IMR-90 (cell line): ENCODE measurements around the gene ALDH5A1. TPM values are rescaled to one million over a fixed set of nuclear protein-coding genes. Genes with fewer than 3 reads are reported as not detected.

Experiments
- ATAC-seq: fragments of 200-7000 bp; cut with Tn5 transposase; 2 replicates; pipeline ENCODE4 v1.9.1; 2020; ENCODE audit warnings: low read depth, mild to moderate bottlenecking, moderate library complexity
- BruUV-seq: library from RNA; stranded (reverse); fragments of 400-500 nt; replicated peaks from 2 replicates; lab custom pipeline; 2021; lab: Mats Ljungman, UMichigan
- CTCF ChIA-PET: fragments of 300-600 bp; formaldehyde crosslinking; extraction: SDS; loops from one replicate; lab custom pipeline; 2021; ENCODE audit warnings: antibody characterized with exemption; lab: Yijun Ruan, JAX
- POLR2A ChIA-PET: fragments of 300-600 bp; sonication (Branson Sonifier 250); formaldehyde crosslinking; loops from one replicate; lab custom pipeline; 2022; ENCODE audit warnings: antibody characterized with exemption; ENCODE audit not compliant: unreplicated experiment; lab: Charles Lee
- DNase-seq: peaks from one replicate; pipeline ENCODE4 v3.0.0; 2013
- H2AFZ ChIP-seq: replicated peaks from 2 replicates; pipeline ENCODE3; 2013; ENCODE audit warnings: low read length, mild to moderate bottlenecking; ENCODE audit not compliant: poor library complexity
- H2AK5ac ChIP-seq: 2 replicates; pipeline ENCODE4 v1.6.1; 2013; ENCODE audit warnings: low read depth, low read length, inconsistent platforms
- H2AK9ac ChIP-seq: replicated peaks from 2 replicates; pipeline ENCODE3; 2013; ENCODE audit warnings: mild to moderate bottlenecking, low read depth, low read length, moderate library complexity; ENCODE audit not compliant: poor library complexity
- H2BK120ac ChIP-seq: 2 replicates; pipeline ENCODE4 v1.6.1; 2013; ENCODE audit warnings: low read depth, low read length, inconsistent platforms
- H2BK15ac ChIP-seq: 3 replicates; pipeline ENCODE4 v1.6.1; 2013; ENCODE audit warnings: low read depth, low read length, inconsistent platforms
- H2BK20ac ChIP-seq: 2 replicates; pipeline ENCODE4 v1.6.1; 2013; ENCODE audit warnings: low read depth, mild to moderate bottlenecking, inconsistent platforms, low read length, moderate library complexity
- H2BK5ac ChIP-seq: 2 replicates; pipeline ENCODE4 v1.6.1; 2013; ENCODE audit warnings: mild to moderate bottlenecking, low read depth, low read length, inconsistent platforms; ENCODE audit not compliant: poor library complexity, severe bottlenecking
- H3K14ac ChIP-seq: replicated peaks from 2 replicates; pipeline ENCODE4 v1.6.1; 2013; ENCODE audit warnings: low read depth, low read length, inconsistent platforms
- H3K18ac ChIP-seq: 2 replicates; pipeline ENCODE4 v1.6.1; 2013; ENCODE audit warnings: low read depth, low read length, control low read depth
- H3K23ac ChIP-seq: 2 replicates; pipeline ENCODE4 v1.6.1; 2013; ENCODE audit warnings: low read depth, low read length, inconsistent platforms
- H3K27ac ChIP-seq: 2 replicates; pipeline ENCODE4 v1.5.1; 2013; ENCODE audit warnings: mild to moderate bottlenecking, control low read depth, low read length; ENCODE audit not compliant: insufficient read depth
- H3K27me3 ChIP-seq: 2 replicates; pipeline ENCODE4 v1.6.1; 2013; ENCODE audit warnings: low read length; ENCODE audit not compliant: control insufficient read depth, insufficient read depth
- H3K36me3 ChIP-seq: 2 replicates; pipeline ENCODE4 v1.6.1; 2013; ENCODE audit warnings: low read length, mixed read lengths; ENCODE audit not compliant: control insufficient read depth, insufficient read depth
- H3K4ac ChIP-seq: 2 replicates; pipeline ENCODE4 v1.6.1; 2013; ENCODE audit warnings: low read depth, low read length, inconsistent platforms
- H3K4me1 ChIP-seq: 2 replicates; pipeline ENCODE4 v1.6.1; 2013; ENCODE audit warnings: low read length, mixed read lengths; ENCODE audit not compliant: control insufficient read depth, insufficient read depth
- H3K4me2 ChIP-seq: 2 replicates; pipeline ENCODE4 v1.6.1; 2013; ENCODE audit warnings: low read depth, mild to moderate bottlenecking, control low read depth, low read length, moderate library complexity
- H3K4me3 ChIP-seq: 2 replicates; pipeline ENCODE4 v1.5.1; 2013; ENCODE audit warnings: low read depth, mild to moderate bottlenecking, control low read depth, low read length, moderate library complexity; ENCODE audit not compliant: insufficient read depth
- H3K56ac ChIP-seq: 2 replicates; pipeline ENCODE4 v1.6.1; 2013; ENCODE audit warnings: low read length, inconsistent platforms; ENCODE audit not compliant: insufficient read depth; ENCODE audit errors: extremely low read depth
- H3K79me1 ChIP-seq, 2 experiments: 2 replicates each; pipeline ENCODE4 v1.6.1; 2013; ENCODE audit warnings: low read length in 2 of 2, inconsistent platforms in 1 of 2, low read depth in 1 of 2
- H3K9ac ChIP-seq: 2 replicates; pipeline ENCODE4 v1.6.1; 2013; ENCODE audit warnings: low read depth, low read length, control low read depth
- H3K9me1 ChIP-seq: 2 replicates; pipeline ENCODE4 v1.6.1; 2013; ENCODE audit warnings: low read length, inconsistent platforms; ENCODE audit not compliant: insufficient read depth
- H3K9me3 ChIP-seq: 2 replicates; pipeline ENCODE4 v1.6.1; 2013; ENCODE audit warnings: low read length; ENCODE audit not compliant: control insufficient read depth, insufficient read depth
- H4K20me1 ChIP-seq: 2 replicates; pipeline ENCODE4 v1.6.1; 2013; ENCODE audit warnings: low read length, inconsistent platforms; ENCODE audit not compliant: insufficient read depth
- H4K5ac ChIP-seq: 2 replicates; pipeline ENCODE4 v1.6.1; 2013; ENCODE audit warnings: mild to moderate bottlenecking, low read depth, low read length, control low read depth
- H4K8ac ChIP-seq, 2 experiments: 2 replicates each; pipeline ENCODE4 v1.6.1; 2013; ENCODE audit warnings: low read depth in 2 of 2, low read length in 2 of 2, control low read depth in 1 of 2, inconsistent platforms in 1 of 2
- H4K91ac ChIP-seq: 2 replicates; pipeline ENCODE4 v1.6.1; 2013; ENCODE audit warnings: low read depth, low read length, inconsistent platforms; ENCODE audit not compliant: insufficient read depth
- BHLHE40 ChIP-seq: fragments of 150-350 bp; IDR thresholded peaks from 2 replicates; pipeline ENCODE4 v1.6.1; 2016; ENCODE audit warnings: mild to moderate bottlenecking, low read depth, low read length
- CEBPB ChIP-seq: IDR thresholded peaks from 2 replicates; pipeline ENCODE4 v1.6.1; 2012; ENCODE audit warnings: low read depth, low read length, improper control_type of control experiment
- CTCF ChIP-seq: conservative IDR thresholded peaks from 2 replicates; pipeline ENCODE4 v1.5.1; 2012; ENCODE audit warnings: mild to moderate bottlenecking, low read depth, low read length, improper control_type of control experiment
- ELK1 ChIP-seq: fragments of 150-350 bp; IDR thresholded peaks from 2 replicates; pipeline ENCODE4 v1.6.1; 2016; ENCODE audit warnings: low read depth, mild to moderate bottlenecking, low read length, moderate library complexity, borderline replicate concordance
- FOS ChIP-seq: fragments of 150-350 bp; IDR thresholded peaks from 2 replicates; pipeline ENCODE4 v1.6.1; 2016; ENCODE audit warnings: low read depth, low read length
- MAFK ChIP-seq: IDR thresholded peaks from 2 replicates; pipeline ENCODE4 v1.6.1; 2012; ENCODE audit warnings: low read depth, low read length, improper control_type of control experiment
- MAZ ChIP-seq: IDR thresholded peaks from 2 replicates; pipeline ENCODE4 v1.6.1; 2012; ENCODE audit warnings: low read depth, mild to moderate bottlenecking, low read length, improper control_type of control experiment, moderate library complexity, borderline replicate concordance
- MXI1 ChIP-seq: IDR thresholded peaks from 2 replicates; pipeline ENCODE4 v1.6.1; 2012; ENCODE audit warnings: low read depth, mild to moderate bottlenecking, low read length, moderate library complexity, borderline replicate concordance
- POLR2A ChIP-seq: IDR thresholded peaks from 2 replicates; pipeline ENCODE4 v1.6.1; 2012; ENCODE audit warnings: mild to moderate bottlenecking, low read depth, low read length
- RCOR1 ChIP-seq: IDR thresholded peaks from 2 replicates; pipeline ENCODE4 v1.6.1; 2012; ENCODE audit warnings: mild to moderate bottlenecking, low read length, improper control_type of control experiment; ENCODE audit not compliant: insufficient replicate concordance
- RFX5 ChIP-seq: IDR thresholded peaks from 2 replicates; pipeline ENCODE4 v1.8.0; 2012; ENCODE audit warnings: low read depth, mild to moderate bottlenecking, low read length, moderate library complexity
- SMC3 ChIP-seq: fragments of 150-350 bp; IDR thresholded peaks from 2 replicates; pipeline ENCODE4 v1.6.1; 2016; ENCODE audit warnings: low read depth, mild to moderate bottlenecking, antibody characterized with exemption, low read length, moderate library complexity
- WGBS, 2 experiments: methylation state at CpG; one replicate each; pipeline versions ENCODE4 v1.1.5 to v1.1.7; 2013; ENCODE audit warnings: missing lambda C conversion rate in 2 of 2; ENCODE audit not compliant: insufficient read length in 1 of 2; ENCODE audit errors: extremely low coverage in 2 of 2; 5-methylcytosine and 5-hydroxymethylcytosine counted together
- dilution Hi-C: fragments of 300-500 bp; cut with HindIII; formaldehyde crosslinking; loops from one replicate; pipeline ENCODE4 v1.14.3; 2018; ENCODE audit warnings: low sequenced_read_pairs; ENCODE audit not compliant: unreplicated experiment
- in situ Hi-C: fragments of 300-500 bp; cut with MboI; formaldehyde crosslinking; loops from 3 replicates; pipeline ENCODE4 v1.14.3; 2019; ENCODE audit warnings: low sequenced_read_pairs, inconsistent platforms, mixed read lengths
- intact Hi-C: fragments of 100-400 bp; cut with micrococcal nuclease; formaldehyde crosslinking; loops from 2 replicates; pipeline ENCODE4 v1.10.0; 2022
- polyA plus RNA-seq, 3 experiments: library from polyadenylated mRNA; depleted of rRNA; stranded (reverse); fragments of >200 nt; gene quantifications; 2 replicates each; pipeline ENCODE4 v1.2.3, GENCODE V29; 2012; ENCODE audit warnings: low replicate concordance in 1 of 3
- total RNA-seq: library from RNA; depleted of rRNA; stranded (reverse); fragments of >200 nt; gene quantifications from 2 replicates; pipeline ENCODE4 v1.2.3, GENCODE V29; 2012

ALDH5A1 gene
- total and polyA plus RNA-seq, 2 of the 4 experiments (the other 2 are of a cell fraction), result 0.36 to 0.48 TPM

- DNase-seq (no peak), ATAC-seq (no peak)
- H2AK5ac ChIP-seq, result no peak within 1 kb of the TSS
- no peak within 1 kb of the TSS for H3K4me3 ChIP-seq
- no peak within 1 kb of the TSS for H3K56ac ChIP-seq
- no peak within 1 kb of the TSS for H3K4ac ChIP-seq
- TF ChIP-seq RCOR1 (no peak), MAZ (no peak), MAFK (no peak), RFX5 (no peak), FOS (no peak), ELK1 (no peak), SMC3 (no peak), CEBPB (no peak), CTCF (no peak), MXI1 (no peak), BHLHE40 (no peak), POLR2A (no peak)
- no TSS peak for BruUV-seq
- H4K5ac ChIP-seq, result no peak within 1 kb of the TSS
- no peak within 1 kb of the TSS for H2AFZ ChIP-seq
- H4K8ac ChIP-seq, result no peak within 1 kb of the TSS
- POLR2A ChIA-PET, result no interaction called here
- intact Hi-C loops, result no loop called here
- dilution Hi-C loops, result no loop called here
- H2BK5ac ChIP-seq, result no peak within 1 kb of the TSS
- H2BK15ac ChIP-seq, result no peak within 1 kb of the TSS
- no CpG with 5 or more reads among the region's 6 CpGs for WGBS, 2 experiments
- CTCF ChIA-PET, result interaction anchor here (0.6 kb wide), 1 partner anchor 100 kb away, joined by 3 read pairs; no protein-coding TSS in a partner anchor
- no peak within 1 kb of the TSS for H4K91ac ChIP-seq
- H2AK9ac ChIP-seq, result no peak within 1 kb of the TSS
- no peaks in the 10 kb centered on the region for H3K36me3 ChIP-seq
- H3K9me3 ChIP-seq, result no peaks in the 10 kb centered on the region
- H3K9ac ChIP-seq, result no peak within 1 kb of the TSS
- no peaks in the 10 kb centered on the region for H4K20me1 ChIP-seq
- no peaks in the 10 kb centered on the region for H3K79me1 ChIP-seq
- peaks cover 4% of the 10 kb centered on the region for H3K27me3 ChIP-seq
- no peak within 1 kb of the TSS for H3K14ac ChIP-seq
- peaks cover 1% of the 10 kb centered on the region for H3K4me1 ChIP-seq
- in situ Hi-C loops, result no loop called here
- H3K18ac ChIP-seq, result no peak within 1 kb of the TSS
- H3K4me2 ChIP-seq, result no peak within 1 kb of the TSS
- no peaks in the 10 kb centered on the region for H3K9me1 ChIP-seq
- H2BK120ac ChIP-seq, result no peak within 1 kb of the TSS
- no peak within 1 kb of the TSS for H3K23ac ChIP-seq
- H3K27ac ChIP-seq, result no peak within 1 kb of the TSS
- no peak within 1 kb of the TSS for H2BK20ac ChIP-seq
Observed at GRCh38 chr6:24489470-24489869, 5.3 kb upstream of the ALDH5A1 start, which contains the start of gene GPLD1. GPLD1 (minus strand) TSS chr6:24489578; CDS start chr6:24489511, 67 bp downstream.
